HG03159 (cell line): Measurements from ENCODE around the gene KIF19.
"Not testable (repeated sequence)": the region's sequence is repeated elsewhere in the genome, so short reads cannot be mapped to it uniquely, and the experiment has no call there.

Experiments used
- ATAC-seq: cut with Tn5 transposase; IDR thresholded peaks from one replicate; pipeline ENCODE4 v1.9.1; 2021; ENCODE audit warnings: mild to moderate bottlenecking, moderate library complexity; ENCODE audit not compliant: unreplicated experiment

The KIF19 gene, protein sequence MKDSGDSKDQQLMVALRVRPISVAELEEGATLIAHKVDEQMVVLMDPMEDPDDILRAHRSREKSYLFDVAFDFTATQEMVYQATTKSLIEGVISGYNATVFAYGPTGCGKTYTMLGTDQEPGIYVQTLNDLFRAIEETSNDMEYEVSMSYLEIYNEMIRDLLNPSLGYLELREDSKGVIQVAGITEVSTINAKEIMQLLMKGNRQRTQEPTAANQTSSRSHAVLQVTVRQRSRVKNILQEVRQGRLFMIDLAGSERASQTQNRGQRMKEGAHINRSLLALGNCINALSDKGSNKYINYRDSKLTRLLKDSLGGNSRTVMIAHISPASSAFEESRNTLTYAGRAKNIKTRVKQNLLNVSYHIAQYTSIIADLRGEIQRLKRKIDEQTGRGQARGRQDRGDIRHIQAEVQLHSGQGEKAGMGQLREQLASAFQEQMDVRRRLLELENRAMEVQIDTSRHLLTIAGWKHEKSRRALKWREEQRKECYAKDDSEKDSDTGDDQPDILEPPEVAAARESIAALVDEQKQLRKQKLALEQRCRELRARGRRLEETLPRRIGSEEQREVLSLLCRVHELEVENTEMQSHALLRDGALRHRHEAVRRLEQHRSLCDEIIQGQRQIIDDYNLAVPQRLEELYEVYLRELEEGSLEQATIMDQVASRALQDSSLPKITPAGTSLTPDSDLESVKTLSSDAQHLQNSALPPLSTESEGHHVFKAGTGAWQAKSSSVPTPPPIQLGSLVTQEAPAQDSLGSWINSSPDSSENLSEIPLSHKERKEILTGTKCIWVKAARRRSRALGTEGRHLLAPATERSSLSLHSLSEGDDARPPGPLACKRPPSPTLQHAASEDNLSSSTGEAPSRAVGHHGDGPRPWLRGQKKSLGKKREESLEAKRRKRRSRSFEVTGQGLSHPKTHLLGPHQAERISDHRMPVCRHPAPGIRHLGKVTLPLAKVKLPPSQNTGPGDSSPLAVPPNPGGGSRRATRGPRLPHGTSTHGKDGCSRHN

DNA sequence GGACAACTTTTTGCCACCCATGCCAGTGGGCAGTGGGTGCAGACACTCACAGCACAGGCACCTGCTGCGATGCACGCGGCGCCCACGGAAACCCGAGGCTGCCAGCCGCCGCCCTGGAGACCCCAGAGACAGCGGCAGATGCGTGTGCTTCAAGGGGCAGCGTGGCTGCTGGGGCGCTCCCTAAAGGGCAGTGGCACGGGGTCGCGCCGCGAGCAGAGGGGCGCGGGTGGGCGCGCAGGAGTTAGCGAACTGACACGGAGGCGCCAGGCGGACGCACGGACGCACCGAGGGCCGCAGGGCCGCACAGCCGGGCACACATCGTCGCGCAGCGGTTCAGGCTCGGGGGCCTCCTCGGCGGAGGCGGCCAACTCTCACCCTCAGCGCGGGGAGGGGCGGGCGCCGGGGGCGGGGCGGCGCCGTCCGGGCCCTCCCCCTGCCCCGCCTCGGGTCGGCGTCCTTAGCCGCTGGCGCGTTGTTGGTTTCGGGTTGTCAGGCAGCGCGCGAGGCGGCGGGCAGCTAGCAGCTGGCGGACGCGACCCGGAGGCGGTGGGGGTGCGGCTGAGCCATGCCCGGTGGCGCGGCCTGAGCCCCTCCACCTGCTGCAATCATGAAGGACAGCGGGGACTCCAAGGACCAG is at the start of gene KIF19:
Gene KIF19, plus strand, starts transcription at position 484 of the 637 bp plus-strand sequence. Its CDS starts 124 bp downstream, at position 608.
- peak; percentile 57 for ATAC-seq

DNA sequence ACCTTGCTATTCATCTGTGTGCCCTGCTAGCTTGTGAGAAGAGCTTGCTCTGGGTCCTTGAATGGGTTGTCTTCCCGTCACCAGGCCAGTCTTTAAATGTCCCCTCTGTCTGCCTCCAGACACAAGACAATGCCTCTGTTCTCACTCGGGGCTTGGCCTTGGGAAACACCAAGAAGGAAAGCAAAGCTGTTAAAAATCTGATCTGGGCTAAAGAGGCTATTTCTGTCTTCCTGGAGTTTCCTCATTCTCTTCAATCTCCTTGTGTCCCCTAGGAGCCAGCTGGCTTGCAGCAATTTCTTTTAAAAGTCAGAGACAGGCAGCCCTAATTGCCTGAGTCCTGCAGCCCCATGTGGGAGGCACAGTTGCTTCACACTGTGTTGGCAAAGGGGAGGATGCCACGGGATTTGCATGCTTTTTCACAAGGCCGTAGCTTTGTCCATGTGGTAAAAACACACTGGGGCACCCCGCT is 49.5 kb upstream of the KIF19 start:
- ATAC-seq, result no peak

DNA sequence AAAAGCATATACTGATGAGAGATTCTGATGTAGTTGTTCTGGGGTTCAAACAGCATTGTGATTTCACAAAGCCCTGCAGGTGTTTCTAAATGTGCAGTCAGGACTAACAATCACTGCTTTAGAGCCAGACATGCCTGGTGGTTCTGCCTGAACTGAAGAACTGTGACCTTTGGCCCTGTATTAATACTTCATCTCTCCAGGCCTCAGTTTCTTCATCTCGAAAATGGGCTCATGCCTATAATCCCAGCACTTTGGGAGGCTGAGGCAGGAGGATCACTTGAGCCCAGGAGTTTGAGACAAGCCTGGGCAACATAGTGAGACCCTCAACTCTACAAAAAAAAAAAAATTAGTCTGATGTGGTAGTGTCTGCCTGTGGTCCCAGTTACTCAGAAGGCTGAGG is 48.1 kb upstream of the KIF19 start:
- ATAC-seq, result no peak

DNA sequence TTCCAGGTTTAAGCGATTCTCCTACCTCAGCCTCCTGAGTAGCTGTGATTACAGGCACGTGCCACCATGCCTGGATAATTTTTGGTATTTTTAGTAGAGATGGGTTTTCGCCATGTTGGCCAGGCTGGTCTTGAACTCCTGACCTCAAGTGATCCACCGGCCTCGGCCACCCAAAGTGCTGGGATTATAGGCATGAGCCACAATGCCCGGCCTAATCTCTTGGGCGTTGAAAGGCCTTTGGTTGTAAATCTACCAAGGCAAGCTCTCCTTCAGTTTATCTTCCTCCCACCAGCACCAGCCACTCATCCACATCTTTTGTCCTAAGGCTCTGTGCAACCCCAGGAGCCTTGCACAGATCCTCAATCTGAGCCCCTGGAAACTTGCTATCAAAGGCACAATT is 46.4 kb upstream of the KIF19 start:
- ATAC-seq, result not testable (repeated sequence)

DNA sequence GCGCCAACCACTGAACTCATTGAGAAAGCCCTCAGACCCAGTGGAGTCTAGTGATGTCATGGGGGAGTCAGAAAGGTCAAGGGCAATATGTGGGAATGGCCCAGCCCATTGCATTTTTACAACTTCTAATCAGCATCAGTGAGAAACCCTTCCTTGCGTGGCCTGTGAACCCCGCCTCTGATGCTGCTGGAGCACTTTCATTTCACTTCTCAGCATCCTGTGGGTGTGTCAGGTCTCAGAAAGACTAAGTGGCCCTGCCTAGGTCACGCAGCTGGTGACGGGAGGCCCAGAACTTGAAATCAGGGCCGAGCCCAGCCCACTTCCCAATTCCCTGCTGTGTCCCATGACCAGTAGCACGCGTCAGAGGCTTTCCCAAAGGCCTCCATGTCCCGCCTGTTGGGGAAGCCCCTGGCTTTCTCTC is 45.9 kb upstream of the KIF19 start:
- ATAC-seq, result peak; percentile 74

DNA sequence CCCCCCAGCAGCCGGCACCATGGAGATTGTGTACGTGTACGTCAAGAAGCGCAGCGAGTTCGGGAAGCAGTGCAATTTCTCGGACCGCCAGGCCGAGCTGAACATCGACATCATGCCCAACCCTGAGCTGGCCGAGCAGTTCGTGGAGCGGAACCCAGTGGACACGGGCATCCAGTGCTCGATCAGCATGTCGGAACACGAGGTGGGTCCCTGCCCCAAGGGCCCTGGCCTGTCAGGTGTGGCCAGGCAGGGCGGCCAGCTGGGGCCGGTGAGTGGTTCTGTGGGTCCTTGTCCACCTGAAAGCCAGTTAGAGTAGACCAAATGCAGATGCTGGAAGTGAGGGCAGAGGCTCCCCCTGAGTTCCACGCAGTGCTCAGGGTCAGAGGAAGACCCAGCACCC is 44.2 kb upstream of the KIF19 start:
- no peak for ATAC-seq

DNA sequence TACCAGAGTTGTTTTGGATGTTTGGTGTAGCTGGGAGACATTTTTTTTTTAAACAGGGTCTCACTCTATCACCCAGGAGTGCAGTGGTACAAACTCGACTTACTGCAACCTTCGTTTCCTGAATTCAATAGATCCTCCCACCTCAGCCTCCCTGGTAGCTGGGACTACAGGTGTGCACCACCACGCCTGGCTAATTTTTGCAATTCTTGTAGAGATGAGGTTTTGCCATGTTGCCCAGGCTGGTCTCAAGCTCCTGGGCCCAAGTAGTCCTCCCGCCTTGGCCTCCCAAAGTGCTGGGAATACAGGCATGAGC is 43.8 kb upstream of the KIF19 start:
- not testable (repeated sequence) for ATAC-seq

DNA sequence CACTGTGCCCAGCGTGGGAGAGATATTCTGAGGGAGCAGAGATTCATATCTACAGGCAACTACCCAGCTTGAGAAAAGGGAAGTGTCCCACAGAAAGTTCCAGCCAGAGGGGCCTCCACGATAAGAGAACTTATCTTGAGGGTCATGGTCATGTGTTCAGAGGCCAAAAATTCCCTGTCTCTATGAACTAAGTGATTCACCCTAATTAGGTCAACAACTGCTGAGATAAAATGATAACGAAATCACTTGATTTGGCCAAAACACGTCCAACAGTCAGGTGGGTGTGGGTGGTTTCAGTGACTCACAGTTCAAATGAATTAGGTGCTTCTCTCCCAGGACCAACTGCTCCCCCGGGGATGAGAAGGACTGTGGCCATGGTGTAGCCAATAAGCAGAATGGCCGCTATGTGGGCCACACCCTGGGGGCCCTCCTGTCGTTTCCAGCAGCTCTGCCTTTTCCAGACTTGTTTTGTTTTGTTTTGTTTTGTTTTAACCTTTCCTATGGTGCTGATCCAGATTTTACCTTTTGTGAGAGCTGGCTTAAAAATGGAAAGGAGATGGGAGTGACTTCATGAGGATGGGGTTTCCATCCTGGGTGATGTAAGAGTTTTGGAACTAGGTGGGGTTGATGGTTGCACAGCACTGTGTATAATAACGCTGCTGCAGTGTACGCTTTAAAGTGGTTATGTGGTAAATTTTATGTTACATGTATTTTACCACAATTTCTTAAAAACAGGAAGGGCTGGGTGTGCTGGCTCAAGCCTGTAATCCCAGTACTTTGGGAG is 43.2 kb upstream of the KIF19 start:
- ATAC-seq, result no peak

DNA sequence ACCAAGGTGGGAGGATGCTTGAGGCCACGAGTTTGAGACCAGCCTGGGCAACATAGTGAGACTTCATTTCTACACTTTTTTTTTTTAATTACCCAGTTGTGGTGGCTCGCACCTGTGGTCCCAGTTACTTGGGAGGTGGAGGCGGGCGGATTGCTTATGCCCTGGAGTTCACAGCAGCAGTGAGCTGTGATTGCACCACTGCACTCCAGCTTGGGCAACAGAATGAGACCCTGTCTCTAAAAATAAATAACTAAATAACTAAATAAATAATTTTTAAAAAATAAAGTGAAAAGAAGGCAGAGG is 42.7 kb upstream of the KIF19 start:
- no peak for ATAC-seq

DNA sequence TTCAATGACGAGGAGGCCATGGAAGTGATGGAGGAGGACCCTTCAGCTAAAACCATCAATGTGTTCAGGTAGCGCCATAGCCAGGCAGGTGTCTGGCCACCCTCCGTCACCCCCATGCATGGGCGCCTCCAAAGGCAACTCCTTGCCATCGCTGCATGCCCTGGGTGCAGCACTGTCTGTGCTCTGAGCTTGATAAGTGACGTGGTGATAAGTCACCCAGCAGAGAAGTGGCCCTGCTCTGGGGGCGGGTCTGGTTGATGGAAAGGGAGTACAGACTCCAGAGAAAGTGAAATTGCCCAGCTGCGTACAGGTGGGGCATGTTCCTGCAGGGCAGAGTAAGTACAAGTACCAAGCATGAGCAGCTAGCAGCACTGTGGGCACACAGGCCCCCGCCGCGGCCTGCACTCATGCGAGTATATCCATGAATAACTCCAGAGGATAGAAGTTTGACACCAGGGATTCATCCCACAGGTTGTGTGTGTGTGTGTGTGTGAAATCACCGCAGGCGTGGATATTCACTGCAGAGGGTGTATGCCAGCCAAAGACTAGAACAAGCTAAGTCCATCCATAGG is 38.9 kb upstream of the KIF19 start:
- ATAC-seq, result no peak

DNA sequence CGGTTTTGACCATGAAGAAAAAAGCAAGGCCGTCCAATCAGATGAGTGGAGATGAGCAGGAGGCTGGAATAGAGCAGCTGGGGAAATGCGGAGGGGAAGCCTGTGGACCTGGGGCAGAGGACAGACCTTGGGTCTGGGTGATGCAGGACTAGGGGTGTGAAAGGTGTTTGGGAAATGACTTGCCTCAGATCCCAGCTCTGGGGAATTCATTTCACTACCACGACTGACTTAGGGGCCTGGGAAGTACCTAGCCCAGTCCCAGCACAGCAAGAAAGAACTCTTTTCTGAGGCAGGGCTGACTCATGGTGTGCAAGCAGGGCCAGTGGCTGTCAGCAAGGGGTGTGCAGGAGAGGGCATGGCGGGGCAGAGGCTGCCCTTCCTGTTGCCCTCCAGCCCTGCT is 37.2 kb upstream of the KIF19 start:
- no peak for ATAC-seq

DNA sequence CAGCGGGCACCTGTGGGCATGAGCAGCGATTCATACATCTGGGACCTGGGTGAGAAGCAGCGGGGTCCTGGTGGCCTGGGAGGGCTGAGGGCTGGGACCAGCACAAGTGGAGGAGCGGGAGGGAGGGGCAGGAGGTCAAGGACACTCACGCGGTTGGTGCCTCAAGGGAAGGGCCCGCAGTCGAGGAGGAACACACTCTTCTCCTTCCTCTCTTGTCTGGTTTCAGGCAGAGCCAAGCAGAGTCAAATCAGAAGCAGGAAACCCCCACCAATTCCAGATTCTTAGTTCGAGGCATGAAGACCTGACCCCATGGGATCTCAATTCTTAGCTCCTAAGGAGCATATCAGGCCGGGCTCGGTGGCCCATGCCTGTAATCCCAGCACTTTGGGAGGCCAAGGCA is 36.3 kb upstream of the KIF19 start:
- no peak for ATAC-seq

DNA sequence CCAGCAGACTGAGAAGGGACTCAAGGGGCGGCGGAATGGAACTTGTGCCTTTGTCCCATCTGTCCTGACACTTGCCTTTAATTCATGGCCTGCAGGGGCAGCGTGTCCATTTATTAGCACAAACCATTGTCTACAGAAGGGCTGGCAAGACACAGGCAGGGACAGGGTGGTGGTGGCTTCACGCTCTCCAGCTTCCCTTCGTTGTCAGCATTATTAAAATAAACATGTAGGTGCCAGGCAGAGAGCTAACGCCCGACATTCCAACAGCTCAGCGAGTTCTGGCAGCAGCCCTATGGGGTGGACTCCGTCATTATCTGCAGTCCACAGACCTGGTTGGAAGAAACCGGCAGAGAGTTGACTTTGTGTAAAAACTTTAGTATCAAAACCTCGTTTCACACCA is 35.7 kb upstream of the KIF19 start:
- ATAC-seq, result no peak

DNA sequence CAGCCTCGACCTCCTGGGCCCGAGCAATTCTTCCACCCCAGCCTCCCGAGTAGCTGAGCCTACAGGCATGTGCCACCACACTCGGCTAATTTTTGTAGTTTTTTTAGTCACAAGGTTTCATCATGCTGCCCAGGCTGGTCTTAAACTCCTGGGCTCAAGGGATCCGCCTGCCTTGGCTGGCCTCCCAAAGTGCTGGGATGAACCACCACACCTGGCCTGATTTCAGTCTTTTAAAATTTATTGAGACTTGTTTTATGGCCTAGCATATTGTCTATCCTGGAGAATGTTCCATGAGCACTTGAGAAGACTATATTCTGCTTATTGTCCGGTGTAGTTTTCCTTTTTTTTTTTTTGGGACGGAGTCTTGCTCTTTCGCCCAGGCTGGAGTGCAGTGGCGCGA is 33.5 kb upstream of the KIF19 start:
- ATAC-seq, result no peak

DNA sequence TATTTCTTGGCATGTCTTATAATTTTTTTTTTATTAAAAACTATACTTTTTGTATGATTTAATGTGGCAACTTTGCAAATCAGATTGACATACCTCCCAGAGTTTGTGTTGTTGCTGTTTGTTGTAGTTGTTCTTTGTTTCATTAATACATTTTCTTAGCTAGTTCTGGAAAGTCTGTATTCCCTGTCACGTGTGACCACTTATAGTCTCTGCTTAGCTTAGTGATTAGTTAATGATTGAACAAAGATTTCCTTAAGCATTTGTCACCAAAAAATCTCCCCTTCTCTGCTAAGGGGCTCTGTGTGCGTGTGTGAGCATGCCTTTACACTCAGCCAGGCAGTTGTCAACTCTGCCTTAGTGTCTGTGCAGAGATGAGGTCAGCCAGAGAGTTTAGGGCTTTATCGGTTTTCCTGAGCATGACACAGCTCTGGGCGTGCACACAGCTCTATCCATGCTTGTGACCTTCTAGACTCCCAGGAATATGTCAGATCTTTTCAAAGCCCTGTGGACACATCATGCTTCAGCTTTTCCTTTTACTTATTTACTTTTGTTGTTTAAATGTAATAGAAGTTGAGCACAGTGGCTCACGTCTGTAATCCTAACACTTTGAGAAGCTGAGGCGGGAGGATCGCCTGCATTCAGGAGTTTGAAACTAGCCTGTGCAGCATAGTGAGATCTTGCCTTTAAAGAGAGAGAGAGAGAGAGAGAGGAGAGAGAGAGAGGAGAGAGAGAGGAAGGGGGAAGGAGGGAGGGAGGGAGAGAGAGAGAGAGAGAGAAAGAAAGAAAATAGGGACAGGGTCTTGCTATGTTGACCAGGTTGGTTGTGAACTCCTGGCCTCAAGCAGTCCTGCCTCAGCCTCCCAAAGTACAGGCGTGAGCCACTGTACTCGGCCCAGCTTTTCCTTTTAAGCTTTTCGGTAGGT is 30.1 kb upstream of the KIF19 start:
- no peak for ATAC-seq

DNA sequence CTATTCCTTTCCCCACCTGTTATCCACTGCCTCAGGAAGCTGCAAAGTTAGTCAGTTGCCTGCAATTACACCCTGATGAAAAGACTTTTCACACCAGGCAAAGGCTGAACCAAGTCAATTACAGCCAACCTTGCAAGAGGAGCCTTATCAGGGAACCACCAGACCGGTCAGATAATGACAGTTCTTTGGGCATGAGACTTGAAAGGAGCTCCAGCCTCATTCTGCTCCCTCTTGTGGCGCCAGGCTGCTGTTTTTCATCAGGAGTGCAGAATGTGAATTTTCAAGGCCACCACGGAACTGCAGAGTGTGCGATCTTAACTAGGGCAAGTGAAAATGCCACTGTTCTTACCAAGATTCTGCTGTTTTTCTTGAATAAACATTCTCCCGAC is 29.5 kb upstream of the KIF19 start:
- ATAC-seq, result no peak

DNA sequence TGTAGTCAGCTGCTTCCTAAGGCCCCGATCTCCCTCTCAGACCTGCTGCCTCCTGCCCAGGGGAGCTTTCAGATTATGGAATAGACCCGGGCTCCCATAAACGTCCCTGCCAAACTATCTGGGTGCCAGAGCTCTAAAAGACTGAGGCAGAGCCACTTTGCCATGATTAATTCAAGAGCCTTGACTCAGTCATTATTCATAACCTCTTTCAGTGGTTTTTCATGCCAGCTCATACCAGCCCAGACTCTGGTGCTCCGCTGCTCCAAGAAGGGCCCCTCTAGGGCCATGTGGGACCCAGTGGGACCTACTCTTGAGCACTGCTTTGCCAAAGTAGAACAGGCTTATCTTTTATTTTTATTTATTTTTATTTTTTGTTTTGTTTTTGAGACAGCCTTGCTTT is 28.1 kb upstream of the KIF19 start:
- no peak for ATAC-seq

DNA sequence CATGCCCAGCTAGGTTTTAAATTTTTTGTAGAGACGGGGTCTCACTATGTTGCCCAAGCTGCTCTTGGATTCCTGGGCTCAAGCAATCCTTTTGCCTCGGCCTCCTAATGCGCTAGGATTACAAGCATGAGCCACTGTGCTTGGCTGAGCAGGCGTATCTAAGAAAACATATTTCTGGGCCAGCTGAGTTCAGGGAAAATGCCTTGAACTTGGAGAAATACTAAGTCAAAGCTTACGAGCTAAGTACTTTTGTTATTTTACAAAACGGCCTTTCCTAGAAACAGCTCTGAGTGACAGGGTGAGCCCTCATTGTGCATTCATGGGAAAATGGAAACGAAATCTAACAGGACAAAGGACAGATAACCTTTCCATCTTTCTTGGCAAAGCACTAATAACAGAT is 27.2 kb upstream of the KIF19 start:
- ATAC-seq, result no peak

DNA sequence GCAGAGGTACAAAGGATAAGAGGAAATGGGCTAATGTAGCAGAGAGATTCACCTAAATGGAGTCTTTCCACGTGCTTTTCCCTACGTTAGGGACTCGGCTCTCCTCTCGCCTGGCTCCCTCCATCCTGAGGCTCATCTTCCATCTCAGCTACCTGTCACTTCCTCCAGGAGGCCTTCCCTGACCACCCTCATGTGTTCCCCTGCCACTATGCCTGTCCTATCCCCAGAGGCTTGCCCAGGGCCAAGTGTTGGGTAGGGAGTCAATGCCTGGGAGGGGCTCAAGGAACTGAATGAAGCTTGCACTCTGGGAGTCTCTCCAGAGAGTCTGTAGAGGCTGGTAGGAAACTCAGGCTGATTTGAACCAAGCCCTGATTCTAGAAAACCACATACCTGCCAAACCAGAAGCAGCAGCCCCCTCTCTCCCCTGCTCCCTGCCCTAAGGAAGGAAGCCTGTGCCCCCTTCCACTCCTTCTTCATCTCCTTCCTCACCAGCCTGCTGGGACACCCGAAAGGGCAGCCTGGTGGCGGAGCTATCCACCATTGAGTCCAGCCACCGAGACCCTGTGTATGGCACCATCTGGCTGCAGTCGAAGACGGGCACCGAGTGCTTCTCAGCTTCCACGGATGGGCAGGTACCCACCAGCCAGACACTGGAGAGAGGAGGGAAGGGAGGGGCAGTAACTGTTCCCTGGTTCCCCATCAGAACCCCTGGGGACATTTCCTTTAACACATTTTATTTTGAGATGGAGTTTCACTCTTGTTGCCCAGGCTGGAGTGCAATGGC is 26.6 kb upstream of the KIF19 start:
- no peak for ATAC-seq
